ENCODE results near the gene PRKCH.

DNA sequence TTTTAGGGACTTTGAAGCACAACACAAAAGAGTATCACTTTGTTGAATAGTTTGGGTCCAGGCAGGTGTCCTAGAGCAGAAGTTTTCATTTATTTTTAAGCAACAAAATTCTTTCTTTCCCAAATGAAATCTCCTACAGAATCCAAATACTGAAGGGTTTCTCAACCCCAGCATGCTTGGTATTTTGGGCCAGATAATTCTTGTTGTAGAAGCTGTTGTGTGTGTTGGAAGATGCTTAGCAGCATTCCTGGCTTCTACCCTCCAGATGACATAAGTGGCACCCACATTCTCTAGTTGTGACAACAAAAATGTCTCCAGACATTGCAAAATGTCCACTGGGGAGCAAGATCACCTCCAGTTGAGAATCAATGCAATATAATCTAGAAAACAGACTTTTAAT is 97.8 kb downstream of the PRKCH start:
- TF ChIP-seq, protein P1, sequence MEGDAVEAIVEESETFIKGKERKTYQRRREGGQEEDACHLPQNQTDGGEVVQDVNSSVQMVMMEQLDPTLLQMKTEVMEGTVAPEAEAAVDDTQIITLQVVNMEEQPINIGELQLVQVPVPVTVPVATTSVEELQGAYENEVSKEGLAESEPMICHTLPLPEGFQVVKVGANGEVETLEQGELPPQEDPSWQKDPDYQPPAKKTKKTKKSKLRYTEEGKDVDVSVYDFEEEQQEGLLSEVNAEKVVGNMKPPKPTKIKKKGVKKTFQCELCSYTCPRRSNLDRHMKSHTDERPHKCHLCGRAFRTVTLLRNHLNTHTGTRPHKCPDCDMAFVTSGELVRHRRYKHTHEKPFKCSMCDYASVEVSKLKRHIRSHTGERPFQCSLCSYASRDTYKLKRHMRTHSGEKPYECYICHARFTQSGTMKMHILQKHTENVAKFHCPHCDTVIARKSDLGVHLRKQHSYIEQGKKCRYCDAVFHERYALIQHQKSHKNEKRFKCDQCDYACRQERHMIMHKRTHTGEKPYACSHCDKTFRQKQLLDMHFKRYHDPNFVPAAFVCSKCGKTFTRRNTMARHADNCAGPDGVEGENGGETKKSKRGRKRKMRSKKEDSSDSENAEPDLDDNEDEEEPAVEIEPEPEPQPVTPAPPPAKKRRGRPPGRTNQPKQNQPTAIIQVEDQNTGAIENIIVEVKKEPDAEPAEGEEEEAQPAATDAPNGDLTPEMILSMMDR (IDR thresholded peaks at IDR 0.05) = no peak
- no peak for TF ChIP-seq POLR2AphosphoS5 (IDR thresholded peaks at IDR 0.05)

All from breast epithelium (tissue), 3 donors.